CD1c-positive myeloid dendritic cell (primary cell): ENCODE data around the gene ZMYM2.
A peak's percentile ranks its signal among the peaks of the same experiment; 100 is the strongest.

ENCODE experiments used
- DNase-seq: peaks from one replicate; pipeline ENCODE4 v3.0.0-alpha.2; 2016; ENCODE audit errors: extremely low spot score

The ZMYM2 gene

GRCh38 chr13:20045950-20046548 is 87.5 kb downstream of the ZMYM2 start:
- no peak for DNase-seq

GRCh38 chr13:20049558-20050473 is 91.3 kb downstream of the ZMYM2 start:
- DNase-seq: no peak

- no peak for DNase-seq
Observed at GRCh38 chr13:20051366-20051765, 92.8 kb downstream of the ZMYM2 start.

GRCh38 chr13:20053016-20053415 is 94.5 kb downstream of the ZMYM2 start:
- DNase-seq: no peak

- no peak for DNase-seq
Observed at GRCh38 chr13:20053891-20054290, 95.4 kb downstream of the ZMYM2 start.

GRCh38 chr13:20054586-20054985 is 96.1 kb downstream of the ZMYM2 start:
- DNase-seq: no peak

- DNase-seq: no peak
Observed at GRCh38 chr13:20057214-20057613, 98.7 kb downstream of the ZMYM2 start.

- no peak for DNase-seq
Observed at GRCh38 chr13:20057963-20058362, 99.4 kb downstream of the ZMYM2 start.

GRCh38 chr13:20058476-20058875 is 99.9 kb downstream of the ZMYM2 start:
- DNase-seq: no peak

- no peak for DNase-seq
Observed at GRCh38 chr13:20064128-20064527, 105.6 kb downstream of the ZMYM2 start.

GRCh38 chr13:20065516-20065915 is 107.0 kb downstream of the ZMYM2 start:
- DNase-seq: no peak

GRCh38 chr13:20069956-20070355 is 111.4 kb downstream of the ZMYM2 start:
- DNase-seq: no peak

- DNase-seq: peak; percentile 52
Observed at GRCh38 chr13:20073775-20074174, 115.2 kb downstream of the ZMYM2 start.

GRCh38 chr13:20074966-20075365 is 116.4 kb downstream of the ZMYM2 start:
- DNase-seq: no peak

- DNase-seq: no peak
Observed at GRCh38 chr13:20077086-20077485, 118.6 kb downstream of the ZMYM2 start.

- DNase-seq: no peak
Observed at GRCh38 chr13:20080377-20081164, 122.0 kb downstream of the ZMYM2 start.

GRCh38 chr13:20090349-20090748 is 131.8 kb downstream of the ZMYM2 start:
- peak; percentile 19 for DNase-seq

- DNase-seq: no peak
Observed at GRCh38 chr13:20093951-20094350, 135.4 kb downstream of the ZMYM2 start.

GRCh38 chr13:20099319-20099718 is 140.8 kb downstream of the ZMYM2 start:
- no peak for DNase-seq

GRCh38 chr13:20101467-20102316 is 143.2 kb downstream of the ZMYM2 start:
- DNase-seq: no peak

- DNase-seq: no peak
Observed at GRCh38 chr13:20102525-20103180, 144.1 kb downstream of the ZMYM2 start.
